CD4-positive, alpha-beta T cell (primary cell): Measurements from ENCODE around the gene ANKRD65. TPM values are rescaled to one million over a fixed set of nuclear protein-coding genes. Genes with fewer than 3 reads are reported as not detected.
"Not testable (repeated sequence)": the region's sequence is repeated elsewhere in the genome, so short reads cannot be mapped to it uniquely, and the experiment has no call there.

ENCODE experiments used
- ATAC-seq: fragments of 200-7000 bp; cut with Tn5 transposase; one replicate; pipeline ENCODE4 v1.10.0; 2022; ENCODE audit warnings: mild to moderate bottlenecking; ENCODE audit not compliant: poor library complexity
- CTCF ChIA-PET: fragments of 350-600 bp; sonication (Branson Sonifier 250); formaldehyde crosslinking; loops from one replicate; lab custom pipeline; 2021; ENCODE audit warnings: antibody characterized with exemption, inconsistent platforms; lab: Charles Lee
- POLR2A ChIA-PET: fragments of 350-600 bp; sonication (Branson Sonifier 250); formaldehyde crosslinking; loops from one replicate; lab custom pipeline; 2021; ENCODE audit warnings: antibody characterized with exemption, inconsistent platforms; lab: Charles Lee
- DNase-seq, 14 experiments: peaks; one replicate each; pipeline ENCODE4 v3.0.0-alpha.2; 2013 to 2020; ENCODE audit warnings: mixed read lengths in 2 of 14
- H3K27ac ChIP-seq, 2 donors: one replicate each; pipeline versions ENCODE4 v1.5.1 to v1.7.0; 2013; ENCODE audit warnings: low read length in 2 of 2, low read depth in 1 of 2, mild to moderate bottlenecking in 1 of 2
- H3K27me3 ChIP-seq, 2 experiments: 1 replicate in 1 of 2; 2 replicates in 1 of 2; pipeline versions ENCODE4 v1.6.1 to v1.7.0; 2013; ENCODE audit warnings: low read length in 2 of 2, control low read depth in 1 of 2, mild to moderate bottlenecking in 1 of 2, moderate library complexity in 1 of 2; ENCODE audit not compliant: insufficient read depth in 2 of 2, control insufficient read depth in 1 of 2
- H3K36me3 ChIP-seq: one replicate; pipeline ENCODE4 v1.6.1; 2013; ENCODE audit warnings: low read length, control low read depth; ENCODE audit not compliant: insufficient read depth
- H3K4me1 ChIP-seq: one replicate; pipeline ENCODE4 v1.6.1; 2013; ENCODE audit warnings: low read length, control low read depth; ENCODE audit not compliant: insufficient read depth
- H3K4me3 ChIP-seq: one replicate; pipeline ENCODE4 v1.5.1; 2013; ENCODE audit warnings: mild to moderate bottlenecking, low read length, moderate library complexity
- H3K9me3 ChIP-seq, 2 experiments: 1 replicate in 1 of 2; 2 replicates in 1 of 2; pipeline versions ENCODE4 v1.6.1 to v1.7.0; 2013; ENCODE audit warnings: low read length in 2 of 2, mild to moderate bottlenecking in 2 of 2, control low read depth in 1 of 2, moderate library complexity in 1 of 2; ENCODE audit not compliant: control insufficient read depth in 1 of 2, insufficient read depth in 1 of 2
- H3K27ac Mint-ChIP-seq: one replicate; pipeline ENCODE4 v1.8.0; 2020; ENCODE audit warnings: mixed read lengths
- H3K27me3 Mint-ChIP-seq: one replicate; pipeline ENCODE4 v1.8.0; 2021; ENCODE audit warnings: mixed read lengths
- H3K36me3 Mint-ChIP-seq: one replicate; pipeline ENCODE4 v1.8.0; 2021; ENCODE audit warnings: low read depth, mixed read lengths
- H3K4me1 Mint-ChIP-seq: one replicate; pipeline ENCODE4 v1.8.0; 2021; ENCODE audit warnings: low read depth, mixed read lengths
- H3K4me3 Mint-ChIP-seq: one replicate; pipeline ENCODE4 v1.8.0; 2020; ENCODE audit warnings: mild to moderate bottlenecking, mixed read lengths
- H3K9me3 Mint-ChIP-seq: one replicate; pipeline ENCODE4 v1.8.0; 2020; ENCODE audit warnings: mixed read lengths
- intact Hi-C, 2 experiments: fragments of 100-400 bp; cut with DNase I in 1 of 2; cut with micrococcal nuclease in 1 of 2; formaldehyde crosslinking; loops; one replicate each; pipeline versions ENCODE4 v1.15.1 to v1.9.0; 2023 to 2025; cut with DNase I, micrococcal nuclease
- total RNA-seq, 174 experiments: library from RNA in 2 of 174; stranded (reverse) in 2 of 174; gene quantifications; one replicate each; pipeline ENCODE4 v1.2.3 and lab custom pipeline; 2021 to 2026
- TF ChIP-seq, protein P1 (sequence below): fragments of 200-600 bp; IDR thresholded peaks from one replicate; pipeline ENCODE4 v1.8.0; 2022; ENCODE audit warnings: antibody characterized with exemption, mild to moderate bottlenecking

ANKRD65 gene
- total RNA-seq, 2 experiments from 2014 or later, result not detected

DNA sequence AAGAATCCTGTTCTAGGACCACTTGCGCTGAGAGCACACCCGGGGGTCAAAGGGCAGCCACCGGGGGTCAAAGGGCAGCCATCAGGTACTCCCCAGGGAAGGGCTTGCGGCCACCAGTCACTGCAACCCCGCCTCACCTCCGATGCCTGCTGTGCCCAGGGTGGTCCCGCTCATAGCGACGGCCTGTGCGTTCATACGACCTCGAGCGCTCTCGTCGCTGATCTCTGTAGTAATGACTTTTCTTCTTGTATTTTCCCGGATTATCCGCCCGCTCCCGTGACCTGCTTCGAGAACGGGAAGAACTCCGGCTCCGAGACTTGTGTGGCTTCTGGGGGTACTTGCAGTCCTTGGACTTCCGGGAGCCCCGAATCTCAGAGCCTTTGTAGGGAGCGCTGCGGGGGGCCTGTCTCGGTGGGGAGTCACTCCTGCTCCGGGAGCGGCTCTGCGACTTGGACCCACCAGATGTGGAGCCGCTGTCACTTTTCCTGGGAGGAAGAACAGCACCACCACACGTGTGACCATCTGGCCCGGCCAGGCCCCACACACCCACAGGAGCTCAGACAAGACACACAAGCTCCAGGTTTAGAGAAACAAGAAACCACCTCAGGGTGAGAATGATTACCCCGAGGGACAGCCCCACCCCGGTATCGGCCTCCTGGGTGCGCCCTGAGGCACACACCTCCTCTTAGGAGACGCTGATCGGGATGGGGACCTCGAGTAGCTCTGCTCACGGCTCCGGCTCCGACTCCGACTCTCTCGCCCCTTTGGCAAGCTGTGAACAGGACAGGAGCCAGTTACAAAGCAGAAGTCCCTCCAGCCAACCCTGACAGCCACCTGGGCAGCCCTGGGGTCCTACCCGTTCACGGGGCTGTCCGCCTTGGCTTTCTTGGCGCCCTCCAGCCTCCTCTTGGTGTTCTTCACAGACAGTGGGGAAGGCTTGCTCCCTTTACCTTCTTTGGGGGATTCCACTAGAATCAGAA lies 33.7 kb downstream of the ANKRD65 start:
- CTCF ChIA-PET, result no interaction called here
- POLR2A ChIA-PET, result interaction anchor here (1.0 to 4.2 kb wide), 4 partner anchors 11 to 12 kb away, joined by 3 to 21 read pairs (median 4); partner anchors contain the start of genes AURKAIP1 and CCNL2
- Mint-ChIP-seq H3K27ac (no peak overlapping the region), H3K27me3 (no peaks in the 10 kb centered on the region), H3K4me1 (peaks cover 2% of the 10 kb centered on the region), H3K36me3 (peaks cover 66% of the 10 kb centered on the region), H3K9me3 (no peaks in the 10 kb centered on the region), H3K4me3 (no peak overlapping the region)
- intact Hi-C loops, result loop anchor here in 1 of 2 experiments (1.0 kb wide), 1 partner anchor 10 kb away; no protein-coding TSS in a partner anchor
- H3K27me3 ChIP-seq, result no peaks in the 10 kb centered on the region
- H3K4me3 ChIP-seq, result no peak overlapping the region
- no peak overlapping the region for H3K27ac ChIP-seq
- no peaks in the 10 kb centered on the region for H3K4me1 ChIP-seq
- H3K36me3 ChIP-seq, result peaks cover 68% of the 10 kb centered on the region
- ATAC-seq (no peak), DNase-seq (no peak)
- H3K9me3 ChIP-seq, result no peaks in the 10 kb centered on the region
- TF ChIP-seq, protein P1, sequence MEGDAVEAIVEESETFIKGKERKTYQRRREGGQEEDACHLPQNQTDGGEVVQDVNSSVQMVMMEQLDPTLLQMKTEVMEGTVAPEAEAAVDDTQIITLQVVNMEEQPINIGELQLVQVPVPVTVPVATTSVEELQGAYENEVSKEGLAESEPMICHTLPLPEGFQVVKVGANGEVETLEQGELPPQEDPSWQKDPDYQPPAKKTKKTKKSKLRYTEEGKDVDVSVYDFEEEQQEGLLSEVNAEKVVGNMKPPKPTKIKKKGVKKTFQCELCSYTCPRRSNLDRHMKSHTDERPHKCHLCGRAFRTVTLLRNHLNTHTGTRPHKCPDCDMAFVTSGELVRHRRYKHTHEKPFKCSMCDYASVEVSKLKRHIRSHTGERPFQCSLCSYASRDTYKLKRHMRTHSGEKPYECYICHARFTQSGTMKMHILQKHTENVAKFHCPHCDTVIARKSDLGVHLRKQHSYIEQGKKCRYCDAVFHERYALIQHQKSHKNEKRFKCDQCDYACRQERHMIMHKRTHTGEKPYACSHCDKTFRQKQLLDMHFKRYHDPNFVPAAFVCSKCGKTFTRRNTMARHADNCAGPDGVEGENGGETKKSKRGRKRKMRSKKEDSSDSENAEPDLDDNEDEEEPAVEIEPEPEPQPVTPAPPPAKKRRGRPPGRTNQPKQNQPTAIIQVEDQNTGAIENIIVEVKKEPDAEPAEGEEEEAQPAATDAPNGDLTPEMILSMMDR, result no peak

DNA sequence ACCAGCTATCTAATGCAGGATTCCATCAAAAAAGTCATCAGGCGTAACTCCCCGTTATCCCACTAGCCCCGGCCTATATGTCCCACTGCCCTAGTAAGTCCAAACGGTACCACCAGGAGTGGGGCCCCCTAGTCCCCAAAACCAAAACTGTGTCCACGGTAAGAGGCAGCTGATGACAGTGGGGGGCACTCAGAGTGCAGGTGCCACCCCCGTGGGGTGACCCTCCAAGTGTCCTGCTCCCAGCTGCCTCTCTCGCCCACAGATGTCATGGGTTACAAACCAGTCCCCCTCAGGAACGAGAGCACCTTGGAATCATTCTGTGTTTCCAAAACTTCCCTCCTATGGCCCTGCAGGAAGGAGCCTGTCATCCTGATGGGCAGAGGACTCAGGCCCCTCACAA lies 35.1 kb downstream of the ANKRD65 start:
- Histone ChIP-seq H3K36me3 (peaks cover 58% of the 10 kb centered on the region), H3K27ac (no peak overlapping the region), H3K4me3 (no peak overlapping the region), H3K9me3 (no peaks in the 10 kb centered on the region), H3K4me1 (no peaks in the 10 kb centered on the region), H3K27me3 (no peaks in the 10 kb centered on the region)
- H3K4me1 Mint-ChIP-seq, result no peaks in the 10 kb centered on the region
- H3K4me3 Mint-ChIP-seq, result no peak overlapping the region
- ATAC-seq, result no peak
- POLR2A ChIA-PET, result interaction anchor here (1.5 to 2.0 kb wide), 2 partner anchors 11 to 13 kb away, joined by 5 to 6 read pairs; partner anchors contain the start of genes AURKAIP1 and CCNL2
- H3K9me3 Mint-ChIP-seq, result no peaks in the 10 kb centered on the region
- H3K36me3 Mint-ChIP-seq, result peaks cover 51% of the 10 kb centered on the region
- intact Hi-C loops, result no loop called here
- TF ChIP-seq, protein P1, result no peak
- no peak overlapping the region for H3K27ac Mint-ChIP-seq
- DNase-seq, result no peak
- CTCF ChIA-PET, result no interaction called here
- H3K27me3 Mint-ChIP-seq, result no peaks in the 10 kb centered on the region

DNA sequence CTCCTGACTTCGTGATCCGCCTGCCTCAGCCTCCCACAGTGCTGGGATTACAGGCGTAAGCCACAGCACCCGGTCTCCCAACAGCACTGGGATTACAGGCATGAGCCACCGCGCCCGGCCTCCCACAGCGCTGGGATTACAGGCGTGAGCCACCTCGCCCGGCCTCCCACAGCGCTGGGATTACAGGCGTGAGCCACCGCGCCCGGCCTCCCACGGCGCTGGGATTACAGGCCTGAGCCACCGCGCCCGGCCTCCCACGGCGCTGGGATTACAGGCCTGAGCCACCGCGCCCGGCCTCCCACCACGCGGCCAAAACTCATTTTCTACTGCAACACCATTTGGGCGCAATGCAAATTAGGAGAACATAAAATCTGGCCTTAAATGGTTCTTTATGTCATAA lies 35.7 kb downstream of the ANKRD65 start:
- H3K4me1 Mint-ChIP-seq, result not testable (repeated sequence)
- POLR2A ChIA-PET, result interaction anchor here (1.3 to 2.0 kb wide), 3 partner anchors 10 to 14 kb away, joined by 3 to 6 read pairs (median 5); partner anchors contain the start of genes AURKAIP1 and CCNL2

More for the DNA sequence above, 35.7 kb downstream of the ANKRD65 start:
- peaks cover 52% of the 10 kb centered on the region for H3K36me3 ChIP-seq
- ATAC-seq, H3K27me3 Mint-ChIP-seq, CTCF ChIA-PET, H3K27ac Mint-ChIP-seq, H3K27me3 ChIP-seq, H3K9me3 ChIP-seq, H3K9me3 Mint-ChIP-seq, H3K4me3 Mint-ChIP-seq, H3K4me1 ChIP-seq, H3K4me3 ChIP-seq, DNase-seq, H3K27ac ChIP-seq, intact Hi-C loops: not testable (repeated sequence)
- peaks cover 46% of the 10 kb centered on the region for H3K36me3 Mint-ChIP-seq
